ENCODE results near the gene UAP1L1. TPM values are rescaled to one million over a fixed set of nuclear protein-coding genes. Genes with fewer than 3 reads are reported as not detected.

UAP1L1 gene
- total RNA-seq, 8 experiments from 2014 or later: 0.63 to 8.9 (median 4.5) TPM

GRCh38 chr9:137044502-137045177, 32.7 kb upstream of the UAP1L1 start:
- in situ Hi-C loops (cut with MboI; ENCODE audit: low pct_unique_long_range_greater_than_20kb in 2 of 9, low sequenced_read_pairs in 9 of 9, unreplicated experiment in 9 of 9): loop anchor here in 7 of 9 experiments (25.0 kb wide), 1 partner anchor 257 kb away; the partner anchor contains the start of genes CCDC183 (in 7 of the 7) and TMEM141 (in 7 of the 7)
- peaks cover 18 to 22% of the 10 kb centered on the region in 2 donors for H3K4me1 ChIP-seq (replicated peaks in 1 of 2)
- ATAC-seq (replicated peaks in 6 of 8): peak in 1 of 8 experiments; percentile 9

DNA sequence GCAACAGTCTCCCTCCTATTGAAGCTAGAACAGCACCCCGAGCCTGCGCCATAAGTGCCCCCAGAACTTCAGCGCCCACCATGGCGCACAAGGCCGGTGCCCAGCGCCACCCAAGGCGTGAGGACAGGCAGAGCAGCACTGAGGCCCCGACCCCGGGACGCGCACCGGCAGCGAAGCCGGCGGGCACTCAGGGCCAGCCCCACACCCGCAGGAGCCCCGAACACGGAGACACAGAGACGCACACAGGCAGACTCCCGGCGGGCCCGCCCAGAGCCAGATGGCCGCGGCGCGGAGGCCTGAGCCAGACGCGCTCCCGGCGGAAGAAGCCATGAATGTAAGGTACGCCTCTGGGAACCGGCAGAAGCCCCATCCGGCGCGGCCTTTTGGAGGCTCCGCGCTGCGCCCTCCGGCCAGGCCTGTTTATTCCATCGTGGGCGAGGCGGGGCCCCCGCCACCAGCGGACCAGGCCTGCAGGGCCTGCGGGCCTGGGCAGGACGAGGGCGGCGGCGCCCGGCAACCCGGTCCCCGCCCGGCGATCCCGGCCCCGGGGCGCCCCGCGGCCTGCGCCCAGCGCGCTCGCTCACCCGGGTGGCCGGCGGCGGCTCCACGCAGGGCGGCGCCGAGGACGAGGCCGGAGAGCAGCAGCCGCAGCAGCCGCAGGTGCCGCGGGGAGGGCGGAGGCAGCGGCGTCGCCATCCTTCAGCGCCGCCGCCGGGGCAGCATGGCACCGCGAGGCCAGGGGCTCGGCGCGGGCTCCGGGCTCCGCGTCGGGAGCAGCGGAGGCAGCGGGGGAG, 31.8 kb upstream of the UAP1L1 start:
- Histone ChIP-seq H3K4me1 (replicated peaks in 1 of 2) (peaks cover 18 to 23% of the 10 kb centered on the region in 2 donors), H3K4me3 (peak overlapping the region; percentile 45 to 80 (median 67)), H3K27ac (peak overlapping the region; percentile 11 to 68)
- WGBS, 10 experiments: 0 to 56% (median 4%) methylated on average over 5 to 19 of the region's 96 CpGs; no CpG with 5 or more reads in 7 of the 10 experiments
- ATAC-seq (replicated peaks in 6 of 8): peak; percentile 24 to 80 (median 40)
- in situ Hi-C loops (cut with MboI; ENCODE audit: low pct_unique_long_range_greater_than_20kb in 2 of 9, low sequenced_read_pairs in 9 of 9, unreplicated experiment in 9 of 9): loop anchor here in 7 of 9 experiments (25.0 kb wide), 1 partner anchor 258 kb away; the partner anchor contains the start of genes CCDC183 (in 7 of the 7) and TMEM141 (in 7 of the 7)

More at GRCh38 chr9:137044502-137045177, 32.7 kb upstream of the UAP1L1 start:
- 28 to 66% (median 41%) methylated on average over 1 to 8 of the region's 18 CpGs; no CpG with 5 or more reads in 4 of the 10 experiments for WGBS, 10 experiments
- Histone ChIP-seq H3K27ac (no peak overlapping the region), H3K4me3 (peak overlapping the region; percentile 45 to 80 (median 67))

GRCh38 chr9:137046088-137046787, 31.1 kb upstream of the UAP1L1 start, which contains the start of gene NPDC1:
TSS of gene NPDC1 (minus strand) at chr9:137046177. CDS start at chr9:137045989, 188 bp downstream.
- ATAC-seq (replicated peaks in 6 of 8): peak; percentile 21 to 80 (median 74)
- peak within 1 kb of the TSS; percentile 11 to 68 for H3K27ac ChIP-seq
- in situ Hi-C loops (cut with MboI; ENCODE audit: low pct_unique_long_range_greater_than_20kb in 2 of 9, low sequenced_read_pairs in 9 of 9, unreplicated experiment in 9 of 9): loop anchor here in 7 of 9 experiments (25.0 kb wide), 1 partner anchor 259 kb away; the partner anchor contains the start of genes CCDC183 (in 7 of the 7) and TMEM141 (in 7 of the 7)
- H3K4me1 ChIP-seq (replicated peaks in 1 of 2): peaks cover 18 to 23% of the 10 kb centered on the region in 2 donors
- peak within 1 kb of the TSS; percentile 45 to 80 (median 67) for H3K4me3 ChIP-seq
- 0 to 7% (median 0%) methylated on average over 3 to 10 of the region's 57 CpGs; no CpG with 5 or more reads in 5 of the 10 experiments for WGBS, 10 experiments

GRCh38 chr9:137048655-137049543, 28.4 kb upstream of the UAP1L1 start:
- peak overlapping the region in 1 of 5 donors; percentile 18 for H3K4me3 ChIP-seq
- no peak overlapping the region for H3K27ac ChIP-seq
- ATAC-seq (replicated peaks in 6 of 8): peak in 3 of 8 experiments; percentile 1 to 36 (median 33)
- in situ Hi-C loops (cut with MboI; ENCODE audit: low pct_unique_long_range_greater_than_20kb in 2 of 9, low sequenced_read_pairs in 9 of 9, unreplicated experiment in 9 of 9): loop anchor here in 7 of 9 experiments (25.0 kb wide), 1 partner anchor 262 kb away; the partner anchor contains the start of genes CCDC183 (in 7 of the 7) and TMEM141 (in 7 of the 7)
- WGBS, 10 experiments: 0 to 30% methylated on average over 6 of the region's 72 CpGs; no CpG with 5 or more reads in 8 of the 10 experiments
- peaks cover 15 to 30% of the 10 kb centered on the region in 2 donors for H3K4me1 ChIP-seq (replicated peaks in 1 of 2)

- in situ Hi-C loops (cut with MboI; ENCODE audit: low pct_unique_long_range_greater_than_20kb in 2 of 9, low sequenced_read_pairs in 9 of 9, unreplicated experiment in 9 of 9): loop anchor here in 7 of 9 experiments (25.0 kb wide), 1 partner anchor 262 kb away; the partner anchor contains the start of genes CCDC183 (in 7 of the 7) and TMEM141 (in 7 of the 7)
- WGBS, 10 experiments: 37 to 38% methylated on average over 2 to 9 of the region's 38 CpGs; no CpG with 5 or more reads in 8 of the 10 experiments
Measured at GRCh38 chr9:137049544-137050449, 27.5 kb upstream of the UAP1L1 start.

GRCh38 chr9:137050570-137050969, 26.7 kb upstream of the UAP1L1 start:
- 0 to 62% (median 51%) methylated on average over 1 to 2 of the region's 5 CpGs; no CpG with 5 or more reads in 6 of the 10 experiments for WGBS, 10 experiments
- H3K27ac ChIP-seq: no peak overlapping the region
- no peak overlapping the region for H3K4me3 ChIP-seq
- in situ Hi-C loops (cut with MboI; ENCODE audit: low pct_unique_long_range_greater_than_20kb in 2 of 9, low sequenced_read_pairs in 9 of 9, unreplicated experiment in 9 of 9): no loop called here
- ATAC-seq (replicated peaks in 6 of 8): peak in 1 of 8 experiments; percentile 4
- peaks cover 4 to 26% of the 10 kb centered on the region in 2 donors for H3K4me1 ChIP-seq (replicated peaks in 1 of 2)

More at GRCh38 chr9:137049544-137050449, 27.5 kb upstream of the UAP1L1 start:
- Histone ChIP-seq H3K4me3 (no peak overlapping the region), H3K4me1 (replicated peaks in 1 of 2) (peaks cover 6 to 25% of the 10 kb centered on the region in 2 donors), H3K27ac (no peak overlapping the region)
- ATAC-seq (replicated peaks in 6 of 8): peak in 6 of 8 experiments; percentile 1 to 22 (median 6)

DNA sequence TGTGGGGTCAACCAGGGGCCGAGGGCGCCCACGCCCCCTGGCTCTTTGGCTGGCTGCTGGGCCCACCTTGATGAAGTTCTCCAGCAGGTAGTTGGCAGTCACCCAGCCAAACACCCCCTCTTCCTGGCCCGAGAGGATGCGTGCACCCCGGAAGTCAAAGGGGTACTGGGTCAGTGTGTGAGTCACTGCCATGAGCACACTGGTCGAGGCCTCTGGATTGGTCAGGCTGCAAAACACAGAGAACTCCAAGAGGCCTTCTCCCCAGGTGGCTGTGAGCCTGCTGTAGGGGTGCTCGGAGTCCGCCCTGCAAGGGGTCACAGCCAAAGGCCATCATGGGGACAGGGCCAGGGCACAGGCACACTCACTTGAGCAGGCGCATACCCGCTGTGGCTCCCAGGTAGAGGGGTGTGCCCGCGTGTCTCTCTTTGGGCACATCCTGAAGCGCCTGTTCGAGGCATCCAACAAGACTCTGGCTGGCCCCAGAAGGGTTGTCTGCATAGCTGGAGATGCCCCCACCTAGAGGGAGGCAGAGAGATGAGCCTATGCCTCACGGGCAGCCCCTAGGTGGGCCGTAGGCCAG, 26.1 kb upstream of the UAP1L1 start:
- in situ Hi-C loops (cut with MboI; ENCODE audit: low pct_unique_long_range_greater_than_20kb in 2 of 9, low sequenced_read_pairs in 9 of 9, unreplicated experiment in 9 of 9): no loop called here
- Histone ChIP-seq H3K4me1 (replicated peaks in 1 of 2) (peaks cover 5 to 32% of the 10 kb centered on the region in 2 donors), H3K27ac (no peak overlapping the region), H3K4me3 (no peak overlapping the region)
- 64 to 100% (median 90%) methylated on average over 1 to 9 of the region's 17 CpGs; no CpG with 5 or more reads in 6 of the 10 experiments for WGBS, 10 experiments
- no peak for ATAC-seq (replicated peaks in 6 of 8)

DNA sequence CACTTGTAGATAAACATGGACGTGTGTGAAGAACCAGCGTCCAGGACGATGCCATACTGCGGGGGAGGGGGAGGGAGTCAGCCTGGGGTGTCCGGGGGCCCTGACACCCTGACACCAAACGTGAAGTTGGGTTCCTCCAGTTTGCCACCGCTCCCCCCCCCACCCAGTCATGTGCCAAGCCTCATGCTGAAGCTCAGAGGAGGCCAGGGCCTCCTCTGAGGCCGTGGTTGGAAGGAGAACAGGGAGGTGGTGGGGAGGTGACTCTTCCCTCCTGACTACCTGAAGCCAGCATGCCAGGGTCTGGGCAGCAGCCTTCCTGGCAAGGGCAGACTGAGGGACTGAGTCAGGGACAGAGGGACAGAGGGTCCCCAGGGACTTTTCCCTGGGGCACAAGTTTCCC, 25.0 kb upstream of the UAP1L1 start:
- no peak for ATAC-seq (replicated peaks in 6 of 8)
- in situ Hi-C loops (cut with MboI; ENCODE audit: low pct_unique_long_range_greater_than_20kb in 2 of 9, low sequenced_read_pairs in 9 of 9, unreplicated experiment in 9 of 9): no loop called here
- Histone ChIP-seq H3K27ac (no peak overlapping the region), H3K4me1 (replicated peaks in 1 of 2) (peaks cover 5 to 32% of the 10 kb centered on the region in 2 donors), H3K4me3 (no peak overlapping the region)
- WGBS, 10 experiments: 53 to 90% (median 82%) methylated on average over 2 to 3 of the region's 8 CpGs; no CpG with 5 or more reads in 7 of the 10 experiments

DNA sequence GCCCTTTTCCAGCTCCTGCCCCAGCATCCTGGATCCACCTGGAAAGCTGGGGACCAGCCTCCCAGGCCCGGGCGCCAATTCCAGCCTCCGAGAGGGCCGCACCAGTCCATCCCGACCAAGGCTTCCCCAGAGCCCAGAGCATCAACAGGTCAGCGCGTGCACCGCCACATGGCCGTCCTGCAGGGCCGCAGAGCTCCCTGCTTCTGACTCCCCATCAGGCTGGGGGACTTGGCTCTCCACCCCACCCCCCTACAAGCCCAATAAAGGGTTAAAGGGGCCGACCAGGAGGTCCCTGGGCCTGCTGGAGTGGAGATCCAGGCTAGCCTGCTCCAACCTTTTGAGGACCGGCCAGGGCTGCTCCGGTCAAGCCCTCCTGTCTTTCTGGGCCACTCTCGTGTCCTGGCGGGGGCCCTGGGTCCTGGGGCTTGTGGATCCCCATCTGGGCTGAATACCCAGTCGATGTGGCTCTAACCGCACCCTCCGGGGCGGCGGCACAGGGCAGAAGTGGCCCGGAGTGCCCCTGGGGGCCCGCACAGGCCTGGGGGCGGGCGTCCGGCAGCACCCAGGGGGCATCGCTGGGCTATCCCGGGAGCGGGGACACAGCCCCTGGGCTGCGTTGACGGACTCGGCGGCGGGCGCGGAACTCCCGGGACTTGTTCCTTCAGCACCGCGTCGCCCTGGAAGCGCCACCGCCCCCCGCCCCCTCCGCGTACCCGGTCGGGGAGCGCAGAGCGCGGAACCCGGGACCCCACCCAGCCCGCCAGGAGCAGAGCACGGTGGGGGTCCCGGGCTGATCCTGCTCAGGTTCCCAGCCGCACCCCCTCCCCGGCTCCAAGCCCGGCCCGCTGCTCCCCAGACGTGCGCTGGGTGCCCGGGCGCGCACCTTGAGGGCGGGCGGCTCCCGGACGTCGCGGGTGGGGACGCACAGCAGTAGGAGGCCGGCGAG, 24.0 kb upstream of the UAP1L1 start:
- Histone ChIP-seq H3K27ac (no peak overlapping the region), H3K4me1 (replicated peaks in 1 of 2) (peaks cover 5 to 32% of the 10 kb centered on the region in 2 donors), H3K4me3 (peak overlapping the region in 3 of 5 donors; percentile 10 to 20 (median 13))
- 50% methylated on average over 2 of the region's 71 CpGs; no CpG with 5 or more reads in 9 of the 10 experiments for WGBS, 10 experiments
- in situ Hi-C loops (cut with MboI; ENCODE audit: low pct_unique_long_range_greater_than_20kb in 2 of 9, low sequenced_read_pairs in 9 of 9, unreplicated experiment in 9 of 9): no loop called here
- ATAC-seq (replicated peaks in 6 of 8): peak in 1 of 8 experiments; percentile 0
